AG04450 (cell line): ENCODE measurements around the gene AMBRA1. TPM values are rescaled to one million over a fixed set of nuclear protein-coding genes. Genes with fewer than 3 reads are reported as not detected.

ENCODE experiments used
- CTCF ChIA-PET: fragments of 300-600, 350-600 bp; formaldehyde crosslinking; extraction: SDS; loops from one replicate; lab custom pipeline; 2022; ENCODE audit warnings: antibody characterized with exemption, inconsistent platforms; lab: Charles Lee
- POLR2A ChIA-PET: fragments of 350-600 bp; formaldehyde crosslinking; extraction: SDS; loops from one replicate; lab custom pipeline; 2021; ENCODE audit warnings: antibody characterized with exemption, inconsistent platforms; lab: Yijun Ruan, JAX
- DNase-seq: peaks from one replicate; pipeline ENCODE4 v3.0.0-alpha.2; 2011; ENCODE audit warnings: low read depth, low spot score
- H3K27ac ChIP-seq: one replicate; pipeline ENCODE4 v1.5.1; 2012; ENCODE audit warnings: low read depth, low read length, control low read depth
- H3K27me3 ChIP-seq: one replicate; pipeline ENCODE4 v1.6.0; 2012; ENCODE audit warnings: low read length; ENCODE audit not compliant: control insufficient read depth, insufficient read depth
- H3K4me3 ChIP-seq: 2 replicates; pipeline ENCODE4 v1.5.1; 2011; ENCODE audit warnings: mild to moderate bottlenecking, low read depth, low read length, control low read depth
- H3K9me3 ChIP-seq: 2 replicates; pipeline ENCODE4 v1.5.1; 2012; ENCODE audit warnings: low read length; ENCODE audit not compliant: control insufficient read depth, insufficient read depth
- polyA plus RNA-seq: library from polyadenylated mRNA; depleted of rRNA; stranded (reverse); fragments of >200 nt; gene quantifications from 2 replicates; pipeline ENCODE4 v1.2.3, GENCODE V29; 2011
- TF ChIP-seq, protein P1 (sequence below): IDR thresholded peaks from 2 replicates; pipeline ENCODE4 v1.5.1; 2011; ENCODE audit warnings: low read depth, low read length, control low read depth, inconsistent platforms

Gene AMBRA1
- polyA plus RNA-seq, 1 experiment: 12.8 TPM

DNA sequence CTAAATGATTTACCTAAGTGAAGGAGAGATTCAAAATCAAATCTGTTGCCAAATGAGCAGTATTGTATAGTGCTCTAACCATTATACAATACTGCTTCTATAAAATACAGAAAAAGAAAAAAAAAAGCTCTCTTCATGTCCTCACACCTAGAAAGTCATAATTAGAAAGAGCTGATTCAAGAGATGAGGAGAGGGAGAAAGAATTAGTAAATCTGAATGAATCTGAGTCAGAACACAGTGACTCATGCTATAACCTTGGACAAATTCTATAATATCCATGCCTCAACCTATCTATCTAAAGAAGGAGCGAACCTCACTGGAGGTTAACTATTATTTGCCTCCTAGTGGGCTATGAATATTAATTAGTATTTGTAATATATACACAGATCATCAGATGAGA lies 29.4 kb downstream of the AMBRA1 start:
- H3K4me3 ChIP-seq: no peak overlapping the region
- TF ChIP-seq, protein P1, sequence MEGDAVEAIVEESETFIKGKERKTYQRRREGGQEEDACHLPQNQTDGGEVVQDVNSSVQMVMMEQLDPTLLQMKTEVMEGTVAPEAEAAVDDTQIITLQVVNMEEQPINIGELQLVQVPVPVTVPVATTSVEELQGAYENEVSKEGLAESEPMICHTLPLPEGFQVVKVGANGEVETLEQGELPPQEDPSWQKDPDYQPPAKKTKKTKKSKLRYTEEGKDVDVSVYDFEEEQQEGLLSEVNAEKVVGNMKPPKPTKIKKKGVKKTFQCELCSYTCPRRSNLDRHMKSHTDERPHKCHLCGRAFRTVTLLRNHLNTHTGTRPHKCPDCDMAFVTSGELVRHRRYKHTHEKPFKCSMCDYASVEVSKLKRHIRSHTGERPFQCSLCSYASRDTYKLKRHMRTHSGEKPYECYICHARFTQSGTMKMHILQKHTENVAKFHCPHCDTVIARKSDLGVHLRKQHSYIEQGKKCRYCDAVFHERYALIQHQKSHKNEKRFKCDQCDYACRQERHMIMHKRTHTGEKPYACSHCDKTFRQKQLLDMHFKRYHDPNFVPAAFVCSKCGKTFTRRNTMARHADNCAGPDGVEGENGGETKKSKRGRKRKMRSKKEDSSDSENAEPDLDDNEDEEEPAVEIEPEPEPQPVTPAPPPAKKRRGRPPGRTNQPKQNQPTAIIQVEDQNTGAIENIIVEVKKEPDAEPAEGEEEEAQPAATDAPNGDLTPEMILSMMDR: no peak
- H3K27me3 ChIP-seq: no peaks in the 10 kb centered on the region
- ChIA-PET POLR2A (interaction anchor here (0.6 kb wide), 1 partner anchor 44 kb away, joined by 3 read pairs; no protein-coding TSS in a partner anchor), CTCF (no interaction called here)
- DNase-seq: no peak
- peaks cover 8% of the 10 kb centered on the region for H3K9me3 ChIP-seq
- H3K27ac ChIP-seq: no peak overlapping the region

DNA sequence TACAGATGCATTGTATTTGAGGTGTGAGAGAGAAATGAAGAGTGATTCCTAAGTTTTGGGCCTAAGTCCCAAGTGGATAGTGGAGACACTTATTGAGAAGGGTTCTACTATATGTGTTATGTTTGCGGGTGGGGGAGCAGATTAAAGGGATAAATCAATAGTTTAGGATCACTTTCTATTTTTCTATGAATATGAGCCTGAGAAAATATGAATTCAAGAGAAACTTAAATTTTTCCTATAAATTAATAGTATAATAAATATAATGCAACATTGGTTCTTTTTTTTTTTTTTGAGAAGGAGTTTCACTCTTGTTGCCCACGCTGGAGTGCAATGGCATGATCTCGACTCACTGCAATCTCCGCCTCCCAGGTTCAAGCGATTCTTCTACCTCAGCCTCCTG lies 31.3 kb downstream of the AMBRA1 start:
- POLR2A ChIA-PET: no interaction called here
- TF ChIP-seq, protein P1: no peak
- CTCF ChIA-PET: no interaction called here
- Histone ChIP-seq H3K27me3 (no peaks in the 10 kb centered on the region), H3K9me3 (peaks cover 2% of the 10 kb centered on the region), H3K4me3 (no peak overlapping the region), H3K27ac (no peak overlapping the region)
- DNase-seq: no peak

DNA sequence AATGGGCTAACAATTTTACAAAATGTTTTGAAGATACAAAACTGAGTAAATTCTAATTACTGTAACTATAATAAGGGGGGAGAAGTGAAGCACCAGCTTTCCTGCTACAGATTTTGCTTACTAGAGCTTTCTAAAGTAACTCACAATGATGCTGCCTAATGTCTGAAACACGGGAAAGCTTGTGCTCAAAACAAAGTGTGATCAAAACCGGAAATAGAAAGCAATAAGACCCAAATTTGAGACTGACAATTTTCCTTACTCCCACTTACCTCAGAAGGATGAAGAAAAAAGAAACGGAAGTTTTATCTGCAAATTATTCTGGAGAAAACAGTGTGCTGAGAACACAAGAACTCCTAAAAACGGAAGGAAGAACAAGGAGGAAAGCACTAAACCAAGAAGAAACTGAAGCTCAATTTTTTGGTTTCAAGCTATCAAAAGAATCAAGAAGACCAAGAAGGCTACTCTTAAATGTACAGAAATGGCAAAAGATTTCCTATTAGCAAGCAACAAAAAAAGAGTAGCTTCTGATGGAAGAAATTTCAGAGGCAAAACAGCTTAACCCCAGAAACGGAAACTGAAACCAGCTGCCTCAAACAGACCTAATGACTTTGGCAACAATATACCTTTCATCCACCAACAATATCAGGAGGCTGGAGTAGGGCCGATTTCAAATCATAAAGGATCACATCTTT lies 33.4 kb downstream of the AMBRA1 start:
- TF ChIP-seq, protein P1: no peak
- H3K27me3 ChIP-seq: no peaks in the 10 kb centered on the region
- DNase-seq: no peak
- ChIA-PET CTCF (interaction anchor here (0.6 kb wide), 2 partner anchors 31 to 246 kb away, joined by 3 to 4 read pairs; no protein-coding TSS in a partner anchor), POLR2A (interaction anchor here (0.6 kb wide), 1 partner anchor 54 kb away, joined by 4 read pairs; no protein-coding TSS in a partner anchor)
- H3K9me3 ChIP-seq: no peaks in the 10 kb centered on the region
- H3K27ac ChIP-seq: peak overlapping the region; percentile 12
- peak overlapping the region; percentile 45 for H3K4me3 ChIP-seq

DNA sequence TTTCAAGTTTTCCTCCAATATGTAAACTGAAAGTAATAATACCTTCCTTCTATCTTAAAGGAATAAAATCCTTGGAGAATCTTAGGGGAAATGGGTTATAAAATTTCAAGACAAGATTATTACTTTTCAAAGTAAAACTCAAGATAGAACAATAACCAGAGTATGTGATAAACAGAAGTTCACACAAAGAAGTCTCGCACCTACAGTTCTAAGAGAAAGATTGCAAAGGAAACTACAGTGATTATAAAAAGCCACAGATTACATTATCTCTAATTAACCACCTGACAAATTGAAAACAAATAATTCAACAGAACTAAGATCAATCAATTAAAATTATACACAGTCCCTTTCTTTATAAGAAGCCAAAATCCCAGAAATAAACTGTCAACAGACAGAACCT lies 34.0 kb downstream of the AMBRA1 start:
- Histone ChIP-seq H3K4me3 (no peak overlapping the region), H3K9me3 (no peaks in the 10 kb centered on the region), H3K27ac (no peak overlapping the region), H3K27me3 (no peaks in the 10 kb centered on the region)
- TF ChIP-seq, protein P1: no peak
- CTCF ChIA-PET: no interaction called here
- DNase-seq: no peak
- POLR2A ChIA-PET: no interaction called here

DNA sequence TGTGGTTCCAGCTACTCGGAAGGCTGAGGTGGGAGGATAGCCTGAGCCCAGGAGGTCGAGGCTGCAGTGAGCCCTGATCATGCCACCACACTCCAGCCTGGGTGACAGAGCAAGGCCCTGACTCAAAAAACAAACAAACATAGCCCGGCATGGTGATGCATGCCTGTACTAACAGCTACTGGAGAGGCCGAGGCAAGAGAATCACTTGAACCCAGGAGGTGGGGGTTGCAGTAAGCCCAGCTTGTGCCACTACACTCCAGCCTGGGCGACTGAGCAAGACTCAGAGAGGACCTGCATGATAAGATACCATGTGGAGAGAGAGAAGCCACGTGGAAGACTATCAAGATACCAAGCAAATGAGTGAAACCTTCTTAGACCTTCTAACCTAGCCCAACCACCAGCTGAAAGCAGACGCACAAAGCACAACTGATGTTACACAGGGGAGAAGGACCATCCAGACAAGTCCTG lies 36.1 kb downstream of the AMBRA1 start:
- H3K27ac ChIP-seq: peak overlapping the region; percentile 34
- CTCF ChIA-PET: interaction anchor here (1.2 kb wide), 1 partner anchor 67 kb away, joined by 5 read pairs; no protein-coding TSS in a partner anchor
- H3K9me3 ChIP-seq: no peaks in the 10 kb centered on the region
- POLR2A ChIA-PET: no interaction called here
- no peaks in the 10 kb centered on the region for H3K27me3 ChIP-seq
- H3K4me3 ChIP-seq: no peak overlapping the region
- TF ChIP-seq, protein P1: no peak
- DNase-seq: no peak
